ENCODE data around the gene PELI1.

Gene PELI1

DNA sequence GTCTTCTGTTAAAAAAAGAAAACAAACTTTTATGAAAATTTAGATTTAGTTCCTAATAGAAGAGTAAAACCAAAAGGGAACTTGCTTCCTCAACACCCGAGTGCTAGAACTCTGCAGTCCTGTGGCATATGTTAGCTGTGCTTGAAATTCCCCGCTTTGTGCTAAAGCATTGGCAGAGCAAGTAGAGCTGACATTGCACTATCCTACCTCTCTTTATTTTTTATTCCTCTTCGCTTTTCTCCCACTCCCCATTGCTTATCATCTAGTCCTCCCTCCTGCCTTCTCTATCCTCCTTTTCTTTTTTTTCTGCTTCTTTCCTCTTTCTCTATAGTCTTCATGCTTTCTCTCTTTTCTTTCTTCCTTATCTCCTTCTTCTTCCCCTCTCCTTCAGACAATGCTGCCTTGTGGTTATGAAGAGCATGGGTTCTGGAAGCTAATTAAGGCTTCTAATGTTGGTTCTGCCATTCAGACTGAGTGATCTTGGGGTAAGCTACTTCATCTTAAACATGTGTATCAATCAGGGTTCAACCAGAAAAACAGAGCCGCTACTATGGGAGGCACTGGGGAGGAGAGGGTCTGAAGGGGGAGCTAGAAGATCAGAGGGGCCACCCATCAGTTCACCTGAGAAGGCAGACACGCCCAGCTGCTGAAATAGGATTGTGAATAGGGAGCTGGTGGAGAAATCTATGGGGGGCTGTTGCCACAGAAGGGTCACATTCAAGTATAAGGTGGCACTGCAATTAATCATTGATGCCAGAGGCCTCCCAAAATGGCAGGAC lies 31.4 kb upstream of the PELI1 start:
- Histone ChIP-seq H3K9me3 (ENCODE audit: control insufficient read depth in 5 of 5, low read length in 5 of 5) (no peaks in the 10 kb centered on the region), H3K27me3 (ENCODE audit: control insufficient read depth in 5 of 5, insufficient read depth in 4 of 5, low read length in 5 of 5) (no peaks in the 10 kb centered on the region), H3K9ac (ENCODE audit: low read length in 5 of 5) (no peak overlapping the region), H3K4me3 (ENCODE audit: low read depth in 1 of 5, low read length in 5 of 5) (no peak overlapping the region), H3K36me3 (ENCODE audit: control insufficient read depth in 5 of 5, insufficient read depth in 5 of 5, low read length in 5 of 5) (no peaks in the 10 kb centered on the region), H3K27ac (ENCODE audit: low read depth, low read length) (no peak overlapping the region), H3K4me1 (ENCODE audit: control insufficient read depth in 5 of 5, insufficient read depth in 5 of 5, low read length in 5 of 5) (peaks cover 0 to 16% (median 13%) of the 10 kb centered on the region in 5 donors)

DNA sequence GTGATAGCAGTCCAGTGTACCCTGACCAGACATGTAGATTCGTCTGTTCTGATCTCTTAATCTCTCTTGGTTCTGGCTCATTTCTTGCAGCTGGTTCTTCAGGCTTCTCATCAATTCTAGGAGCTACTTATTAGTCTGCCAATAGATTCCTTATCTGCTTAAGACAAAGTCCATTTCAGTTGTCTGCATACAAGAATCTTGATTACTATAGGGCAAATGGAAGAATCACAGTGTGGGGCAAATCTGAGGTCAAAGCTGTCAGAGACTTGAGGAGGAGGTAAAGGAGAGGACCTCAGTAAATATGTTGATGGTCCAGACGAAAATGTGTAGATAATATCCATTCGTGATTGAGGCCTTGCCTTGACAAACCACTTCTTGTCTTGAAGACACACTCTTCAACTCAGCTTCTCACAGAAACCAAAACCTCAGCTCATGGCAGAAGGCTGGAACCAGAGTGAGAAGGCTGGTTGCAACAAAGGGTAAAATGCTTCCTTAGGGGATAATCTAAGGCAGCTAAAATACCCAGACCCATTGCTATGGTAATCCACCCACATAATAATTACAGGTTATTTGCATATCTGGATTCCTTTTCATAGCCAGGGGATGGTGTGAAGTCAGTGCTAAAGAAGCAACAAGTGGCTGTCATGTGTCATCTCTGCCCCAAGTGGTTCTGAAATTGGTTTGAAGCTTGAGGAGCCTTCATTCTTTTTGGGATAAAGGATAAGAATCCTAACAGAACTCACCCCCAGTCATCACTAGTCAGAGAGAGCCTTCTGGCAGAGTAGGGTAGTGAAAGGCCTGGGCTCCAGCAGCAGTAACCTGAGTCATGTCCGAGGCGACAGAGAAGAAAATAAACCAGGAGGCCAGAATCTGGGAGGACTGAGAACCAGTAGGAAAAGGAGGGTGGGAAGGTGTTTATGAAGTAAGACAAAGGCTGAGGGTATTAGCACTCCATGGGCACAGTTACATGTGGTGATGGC lies 29.2 kb upstream of the PELI1 start:
- Histone ChIP-seq H3K9ac (ENCODE audit: low read length in 5 of 5) (no peak overlapping the region), H3K4me1 (ENCODE audit: control insufficient read depth in 5 of 5, insufficient read depth in 5 of 5, low read length in 5 of 5) (peaks cover 0 to 13% (median 11%) of the 10 kb centered on the region in 5 donors), H3K36me3 (ENCODE audit: control insufficient read depth in 5 of 5, insufficient read depth in 5 of 5, low read length in 5 of 5) (no peaks in the 10 kb centered on the region), H3K27me3 (ENCODE audit: control insufficient read depth in 5 of 5, insufficient read depth in 4 of 5, low read length in 5 of 5) (no peaks in the 10 kb centered on the region), H3K4me3 (ENCODE audit: low read depth in 1 of 5, low read length in 5 of 5) (no peak overlapping the region), H3K9me3 (ENCODE audit: control insufficient read depth in 5 of 5, low read length in 5 of 5) (no peaks in the 10 kb centered on the region), H3K27ac (ENCODE audit: low read depth, low read length) (no peak overlapping the region)

DNA sequence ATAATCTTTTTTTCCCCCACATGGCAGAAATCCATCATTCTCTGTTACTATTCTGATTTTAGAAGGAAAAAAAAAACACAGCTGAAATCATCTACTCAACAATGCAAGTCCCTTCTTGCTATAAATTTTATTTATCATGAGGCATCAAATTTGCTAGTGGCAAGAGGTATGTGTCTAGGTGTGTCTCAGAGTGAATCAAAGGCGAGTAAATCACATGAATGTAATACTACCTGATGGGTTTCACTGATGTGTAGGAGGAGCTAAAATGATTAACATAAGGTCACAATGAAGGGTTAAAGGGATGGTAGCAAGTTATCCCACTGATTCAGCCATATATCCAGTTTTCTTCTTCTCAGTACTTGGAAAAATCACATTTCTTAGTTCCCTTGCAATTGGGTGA lies 24.5 kb upstream of the PELI1 start:
- H3K27ac ChIP-seq (ENCODE audit: low read depth, low read length): no peak overlapping the region

DNA sequence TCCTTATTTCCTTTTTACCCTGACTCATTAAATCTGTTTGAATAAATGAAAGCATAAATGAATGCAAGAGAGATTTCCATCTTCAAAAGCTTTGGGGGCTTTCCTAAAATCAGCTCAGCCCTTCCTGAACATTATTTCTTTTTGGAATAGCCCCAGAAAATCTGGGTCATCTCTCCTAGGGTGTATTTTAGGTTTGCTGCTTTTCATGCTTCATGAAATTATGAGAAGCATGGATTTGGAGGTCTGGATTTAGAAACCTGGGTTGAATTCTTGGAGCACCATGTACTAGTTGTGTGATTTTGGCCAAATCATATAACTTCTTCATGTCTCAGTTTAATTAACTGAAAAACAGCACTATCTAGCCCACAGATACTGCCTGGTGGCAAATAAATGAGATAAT lies 24.0 kb upstream of the PELI1 start:
- H3K27ac ChIP-seq (ENCODE audit: low read depth, low read length): no peak overlapping the region

More for the DNA sequence above, 24.5 kb upstream of the PELI1 start:
- H3K4me3 ChIP-seq (ENCODE audit: low read depth in 1 of 5, low read length in 5 of 5): no peak overlapping the region
- no peak overlapping the region for H3K9ac ChIP-seq (ENCODE audit: low read length in 5 of 5)
- H3K27me3 ChIP-seq (ENCODE audit: control insufficient read depth in 5 of 5, insufficient read depth in 4 of 5, low read length in 5 of 5): no peaks in the 10 kb centered on the region
- no peaks in the 10 kb centered on the region for H3K9me3 ChIP-seq (ENCODE audit: control insufficient read depth in 5 of 5, low read length in 5 of 5)
- no peaks in the 10 kb centered on the region for H3K4me1 ChIP-seq (ENCODE audit: control insufficient read depth in 5 of 5, insufficient read depth in 5 of 5, low read length in 5 of 5)
- no peaks in the 10 kb centered on the region for H3K36me3 ChIP-seq (ENCODE audit: control insufficient read depth in 5 of 5, insufficient read depth in 5 of 5, low read length in 5 of 5)

DNA sequence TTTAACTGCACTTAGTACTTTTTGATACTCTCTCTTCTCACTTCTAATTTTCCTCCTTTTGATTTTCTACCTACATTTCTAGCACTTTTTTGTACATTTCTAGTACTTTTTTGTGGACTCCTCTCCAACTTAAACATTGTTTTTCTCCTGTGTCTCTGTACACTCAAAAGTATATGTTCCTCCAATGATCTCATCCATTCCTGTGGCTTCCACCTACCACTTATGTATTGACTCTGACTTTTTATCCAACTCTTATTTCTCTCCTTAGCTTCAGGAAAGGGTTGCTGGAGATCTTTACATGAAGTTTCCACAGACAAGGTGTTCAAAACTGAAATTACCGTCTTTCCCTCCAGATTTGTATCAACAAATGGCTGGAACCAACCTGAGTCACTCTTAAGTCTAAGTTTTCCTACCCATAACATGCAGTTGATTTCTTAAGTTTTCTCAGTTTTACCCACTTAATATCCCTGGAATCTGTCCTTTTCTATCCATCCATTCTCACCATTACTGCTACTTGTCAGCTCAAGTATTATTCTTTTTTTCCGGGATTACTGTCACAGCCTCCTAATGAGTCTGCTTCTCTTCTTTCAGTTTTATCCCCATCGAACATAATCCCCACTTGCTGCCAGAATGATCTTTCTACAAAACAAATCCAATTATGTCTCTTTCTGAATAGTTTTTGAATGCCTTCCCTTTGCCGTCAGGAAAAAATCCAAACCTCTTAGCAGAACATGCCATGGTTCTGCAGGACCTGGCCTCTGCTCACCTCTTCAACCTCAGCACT lies 22.6 kb upstream of the PELI1 start:
- no peaks in the 10 kb centered on the region for H3K36me3 ChIP-seq (ENCODE audit: control insufficient read depth in 5 of 5, insufficient read depth in 5 of 5, low read length in 5 of 5)
- H3K27ac ChIP-seq (ENCODE audit: low read depth, low read length): no peak overlapping the region
- H3K9ac ChIP-seq (ENCODE audit: low read length in 5 of 5): no peak overlapping the region
- H3K4me3 ChIP-seq (ENCODE audit: low read depth in 1 of 5, low read length in 5 of 5): no peak overlapping the region
- no peaks in the 10 kb centered on the region for H3K9me3 ChIP-seq (ENCODE audit: control insufficient read depth in 5 of 5, low read length in 5 of 5)
- no peaks in the 10 kb centered on the region for H3K4me1 ChIP-seq (ENCODE audit: control insufficient read depth in 5 of 5, insufficient read depth in 5 of 5, low read length in 5 of 5)
- no peaks in the 10 kb centered on the region for H3K27me3 ChIP-seq (ENCODE audit: control insufficient read depth in 5 of 5, insufficient read depth in 4 of 5, low read length in 5 of 5)

More for the DNA sequence above, 24.0 kb upstream of the PELI1 start:
- H3K4me1 ChIP-seq (ENCODE audit: control insufficient read depth in 5 of 5, insufficient read depth in 5 of 5, low read length in 5 of 5): no peaks in the 10 kb centered on the region
- H3K9me3 ChIP-seq (ENCODE audit: control insufficient read depth in 5 of 5, low read length in 5 of 5): no peaks in the 10 kb centered on the region
- no peaks in the 10 kb centered on the region for H3K36me3 ChIP-seq (ENCODE audit: control insufficient read depth in 5 of 5, insufficient read depth in 5 of 5, low read length in 5 of 5)
- H3K9ac ChIP-seq (ENCODE audit: low read length in 5 of 5): no peak overlapping the region
- no peak overlapping the region for H3K4me3 ChIP-seq (ENCODE audit: low read depth in 1 of 5, low read length in 5 of 5)
- no peaks in the 10 kb centered on the region for H3K27me3 ChIP-seq (ENCODE audit: control insufficient read depth in 5 of 5, insufficient read depth in 4 of 5, low read length in 5 of 5)

DNA sequence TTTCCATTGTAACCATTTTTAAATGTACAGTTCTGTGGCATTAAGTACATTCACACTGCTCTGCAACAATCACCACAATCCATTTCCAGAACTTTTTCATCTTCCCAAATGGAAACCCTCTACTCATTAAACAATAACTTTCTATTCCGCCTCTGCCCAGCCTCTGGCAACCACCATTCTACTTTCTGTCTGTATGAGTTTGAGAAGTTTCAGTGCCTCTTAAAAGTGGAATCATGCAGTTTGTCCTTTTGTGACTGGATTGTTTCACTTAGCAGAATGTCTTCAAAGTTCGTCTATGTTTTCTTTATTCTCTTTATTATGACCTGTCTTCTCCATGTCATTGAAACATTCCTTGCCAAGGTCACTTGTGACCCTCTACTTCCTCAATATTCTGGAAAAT lies 22.0 kb upstream of the PELI1 start:
- no peaks in the 10 kb centered on the region for H3K27me3 ChIP-seq (ENCODE audit: control insufficient read depth in 5 of 5, insufficient read depth in 4 of 5, low read length in 5 of 5)
- no peak overlapping the region for H3K4me3 ChIP-seq (ENCODE audit: low read depth in 1 of 5, low read length in 5 of 5)
- H3K27ac ChIP-seq (ENCODE audit: low read depth, low read length): no peak overlapping the region
- H3K4me1 ChIP-seq (ENCODE audit: control insufficient read depth in 5 of 5, insufficient read depth in 5 of 5, low read length in 5 of 5): no peaks in the 10 kb centered on the region
- no peak overlapping the region for H3K9ac ChIP-seq (ENCODE audit: low read length in 5 of 5)
- H3K9me3 ChIP-seq (ENCODE audit: control insufficient read depth in 5 of 5, low read length in 5 of 5): no peaks in the 10 kb centered on the region
- H3K36me3 ChIP-seq (ENCODE audit: control insufficient read depth in 5 of 5, insufficient read depth in 5 of 5, low read length in 5 of 5): no peaks in the 10 kb centered on the region

DNA sequence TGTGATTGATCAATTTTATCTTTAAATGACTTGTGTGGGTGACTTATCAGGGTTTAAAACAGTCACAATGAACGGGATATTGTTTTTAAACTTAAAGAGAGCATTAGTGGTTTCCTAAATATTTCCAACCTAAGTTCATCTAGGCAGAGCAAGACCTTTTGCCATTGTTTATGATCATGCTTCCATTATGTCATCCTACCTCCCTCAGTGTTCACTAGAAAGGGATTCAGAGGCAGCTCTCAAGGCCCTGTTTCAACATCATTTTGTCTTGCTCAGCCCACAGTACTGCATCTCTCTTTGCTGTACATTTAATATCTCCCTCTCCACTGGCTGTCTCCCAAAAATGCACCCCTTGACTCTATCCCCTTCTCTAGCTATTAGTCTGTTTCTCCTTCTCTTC lies 21.5 kb upstream of the PELI1 start:
- no peaks in the 10 kb centered on the region for H3K4me1 ChIP-seq (ENCODE audit: control insufficient read depth in 5 of 5, insufficient read depth in 5 of 5, low read length in 5 of 5)
- no peak overlapping the region for H3K27ac ChIP-seq (ENCODE audit: low read depth, low read length)
- no peaks in the 10 kb centered on the region for H3K27me3 ChIP-seq (ENCODE audit: control insufficient read depth in 5 of 5, insufficient read depth in 4 of 5, low read length in 5 of 5)
- H3K9ac ChIP-seq (ENCODE audit: low read length in 5 of 5): no peak overlapping the region
- H3K9me3 ChIP-seq (ENCODE audit: control insufficient read depth in 5 of 5, low read length in 5 of 5): no peaks in the 10 kb centered on the region
- no peak overlapping the region for H3K4me3 ChIP-seq (ENCODE audit: low read depth in 1 of 5, low read length in 5 of 5)
- H3K36me3 ChIP-seq (ENCODE audit: control insufficient read depth in 5 of 5, insufficient read depth in 5 of 5, low read length in 5 of 5): no peaks in the 10 kb centered on the region

DNA sequence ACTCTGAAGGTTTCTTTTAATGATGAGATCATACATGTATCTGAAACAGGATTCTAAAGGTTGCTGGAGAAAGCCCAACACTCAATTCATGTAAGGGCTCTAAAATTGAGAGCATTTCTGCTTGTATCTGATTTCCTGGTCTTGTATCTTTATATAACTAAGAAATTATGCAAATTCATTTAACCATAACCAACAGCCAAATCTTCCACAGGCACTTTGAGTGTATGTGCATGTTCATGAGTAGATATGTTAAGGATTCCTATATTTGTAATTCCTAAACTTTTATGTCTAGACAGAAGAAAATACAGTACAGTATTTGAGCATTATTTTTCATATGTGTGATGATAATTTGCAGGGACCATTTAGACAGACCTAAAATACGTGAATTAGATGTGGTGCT lies 20.4 kb upstream of the PELI1 start:
- Histone ChIP-seq H3K9ac (ENCODE audit: low read length in 5 of 5) (no peak overlapping the region), H3K4me1 (ENCODE audit: control insufficient read depth in 5 of 5, insufficient read depth in 5 of 5, low read length in 5 of 5) (no peaks in the 10 kb centered on the region), H3K4me3 (ENCODE audit: low read depth in 1 of 5, low read length in 5 of 5) (no peak overlapping the region), H3K9me3 (ENCODE audit: control insufficient read depth in 5 of 5, low read length in 5 of 5) (no peaks in the 10 kb centered on the region), H3K27ac (ENCODE audit: low read depth, low read length) (no peak overlapping the region), H3K27me3 (ENCODE audit: control insufficient read depth in 5 of 5, insufficient read depth in 4 of 5, low read length in 5 of 5) (no peaks in the 10 kb centered on the region), H3K36me3 (ENCODE audit: control insufficient read depth in 5 of 5, insufficient read depth in 5 of 5, low read length in 5 of 5) (no peaks in the 10 kb centered on the region)

DNA sequence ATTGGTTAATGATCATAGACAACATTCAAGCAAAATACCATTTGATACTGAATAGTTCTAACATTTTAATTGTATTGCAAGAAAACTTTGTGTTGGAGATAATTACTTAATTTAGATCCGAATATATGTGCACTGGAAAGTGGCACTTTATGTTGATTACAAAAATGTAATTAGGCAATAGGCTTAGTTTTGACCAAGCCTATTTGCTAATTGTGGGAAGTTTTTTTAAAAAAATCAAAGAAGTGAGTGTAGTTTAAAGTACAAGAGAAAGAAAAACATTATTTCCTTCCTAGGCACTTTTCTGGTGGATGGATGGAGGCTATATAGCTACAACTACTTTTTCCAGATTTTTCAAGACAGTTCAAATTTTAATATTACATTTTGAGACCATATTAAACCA lies 18.3 kb upstream of the PELI1 start:
- H3K4me1 ChIP-seq (ENCODE audit: control insufficient read depth in 5 of 5, insufficient read depth in 5 of 5, low read length in 5 of 5): peaks cover 4 to 8% (median 6%) of the 10 kb centered on the region in 5 donors
- no peak overlapping the region for H3K4me3 ChIP-seq (ENCODE audit: low read depth in 1 of 5, low read length in 5 of 5)
- no peaks in the 10 kb centered on the region for H3K27me3 ChIP-seq (ENCODE audit: control insufficient read depth in 5 of 5, insufficient read depth in 4 of 5, low read length in 5 of 5)

More for the DNA sequence above, 18.3 kb upstream of the PELI1 start:
- H3K9me3 ChIP-seq (ENCODE audit: control insufficient read depth in 5 of 5, low read length in 5 of 5): no peaks in the 10 kb centered on the region
- no peaks in the 10 kb centered on the region for H3K36me3 ChIP-seq (ENCODE audit: control insufficient read depth in 5 of 5, insufficient read depth in 5 of 5, low read length in 5 of 5)
- H3K9ac ChIP-seq (ENCODE audit: low read length in 5 of 5): no peak overlapping the region
- H3K27ac ChIP-seq (ENCODE audit: low read depth, low read length): no peak overlapping the region
